Caco-2 (cell line): ENCODE results near the gene LOC128125822. TPM values are rescaled to one million over a fixed set of nuclear protein-coding genes. Genes with fewer than 3 reads are reported as not detected.

Experiments
- BruUV-seq: library from RNA; stranded (reverse); fragments of 400-500 nt; replicated peaks from 2 replicates; lab custom pipeline; 2021; lab: Mats Ljungman, UMichigan
- CTCF ChIA-PET: fragments of 300-600 bp; sonication (Branson Sonifier 250); formaldehyde crosslinking; loops from one replicate; lab custom pipeline; 2022; ENCODE audit warnings: antibody characterized with exemption; lab: Charles Lee
- POLR2A ChIA-PET: fragments of 300-600 bp; sonication (Branson Sonifier 250); formaldehyde crosslinking; loops from one replicate; lab custom pipeline; 2022; ENCODE audit warnings: antibody characterized with exemption; lab: Charles Lee
- DNase-seq, 2 experiments: peaks; one replicate each; pipeline versions ENCODE4 v3.0.0 to v3.0.0-alpha.2; 2020 to 2022
- H3K27me3 ChIP-seq: replicated peaks from 2 replicates; pipeline ENCODE4 v1.6.0; 2011; ENCODE audit warnings: low read length; ENCODE audit not compliant: control insufficient read depth, insufficient read depth
- H3K36me3 ChIP-seq: 2 replicates; pipeline ENCODE4 v1.5.1; 2011; ENCODE audit warnings: low read length; ENCODE audit not compliant: control insufficient read depth, insufficient read depth
- H3K4me1 ChIP-seq: fragments of 250-450 bp; sonication (Bioruptor Pico); 2 replicates; pipeline ENCODE4 v1.5.1; 2020; ENCODE audit warnings: mild to moderate bottlenecking
- H3K4me3 ChIP-seq: 2 replicates; pipeline ENCODE4 v1.5.1; 2011; ENCODE audit warnings: low read depth, mild to moderate bottlenecking, control low read depth, low read length
- H3K9me3 ChIP-seq: fragments of 250-450 bp; sonication (Bioruptor Pico); 2 replicates; pipeline ENCODE4 v1.5.1; 2020; ENCODE audit warnings: mild to moderate bottlenecking, moderate library complexity
- H3K27ac Mint-ChIP-seq: one replicate; pipeline ENCODE4 v1.8.0; 2022; ENCODE audit warnings: mixed read lengths; ENCODE audit not compliant: unreplicated experiment
- H3K27me3 Mint-ChIP-seq: one replicate; pipeline ENCODE4 v1.8.0; 2022; ENCODE audit warnings: mixed read lengths; ENCODE audit not compliant: insufficient read depth, unreplicated experiment
- H3K36me3 Mint-ChIP-seq: one replicate; pipeline ENCODE4 v1.8.0; 2022; ENCODE audit warnings: mild to moderate bottlenecking, mixed read lengths; ENCODE audit not compliant: insufficient read depth, unreplicated experiment
- H3K4me1 Mint-ChIP-seq: one replicate; pipeline ENCODE4 v1.8.0; 2022; ENCODE audit warnings: low read depth, mixed read lengths; ENCODE audit not compliant: unreplicated experiment
- H3K4me3 Mint-ChIP-seq: one replicate; pipeline ENCODE4 v1.8.0; 2022; ENCODE audit warnings: mild to moderate bottlenecking, moderate library complexity, mixed read lengths; ENCODE audit not compliant: unreplicated experiment
- H3K9me3 Mint-ChIP-seq: one replicate; pipeline ENCODE4 v1.8.0; 2022; ENCODE audit warnings: mixed read lengths; ENCODE audit not compliant: unreplicated experiment
- CTCF ChIP-seq, 2 experiments: fragments of 200-600 bp in 1 of 2; IDR thresholded peaks; 1 replicate in 1 of 2; 2 replicates in 1 of 2; pipeline versions ENCODE4 v1.5.1 to v1.8.0; 2011 to 2022; ENCODE audit warnings: antibody characterized with exemption in 1 of 2, control low read depth in 1 of 2, inconsistent platforms in 1 of 2, low read depth in 1 of 2, low read length in 1 of 2, mild to moderate bottlenecking in 1 of 2, moderate library complexity in 1 of 2; ENCODE audit not compliant: insufficient read depth in 1 of 2, severe bottlenecking in 1 of 2, unreplicated experiment in 1 of 2
- intact Hi-C: fragments of 100-400 bp; cut with micrococcal nuclease; formaldehyde crosslinking; loops from one replicate; pipeline ENCODE4 v1.10.0; 2022; ENCODE audit not compliant: unreplicated experiment
- total RNA-seq: library from RNA; stranded (reverse); gene quantifications from 2 replicates; pipeline ENCODE4 v1.2.3, GENCODE V29; 2022

LOC128125822 gene

GRCh38 chr6:63615590-63615989 is 43.3 kb downstream of the LOC128125822 start:
- POLR2A ChIA-PET: no interaction called here
- BruUV-seq: no TSS peak
- intact Hi-C loops: no loop called here
- Mint-ChIP-seq H3K36me3 (no peaks in the 10 kb centered on the region), H3K27ac (no peak overlapping the region), H3K9me3 (no peaks in the 10 kb centered on the region), H3K27me3 (peaks cover 14% of the 10 kb centered on the region), H3K4me3 (no peak overlapping the region), H3K4me1 (no peaks in the 10 kb centered on the region)
- CTCF ChIA-PET: no interaction called here
- TF ChIP-seq CTCF (IDR thresholded peaks at IDR 0.05; ENCODE audit: insufficient read depth in 1 of 2, low read depth in 1 of 2, low read length in 1 of 2, severe bottlenecking in 1 of 2, unreplicated experiment in 1 of 2): no peak
- Histone ChIP-seq H3K36me3 (no peaks in the 10 kb centered on the region), H3K27me3 (no peaks in the 10 kb centered on the region), H3K9me3 (no peaks in the 10 kb centered on the region), H3K4me1 (no peaks in the 10 kb centered on the region), H3K4me3 (no peak overlapping the region)
- no peak for DNase-seq

Other genes with a start within 250 kb of the LOC128125822 start
- 122 and 129 TPM in 2 replicates for gene PTP4A1, start within 50 bp of the LOC128125822 start, total RNA-seq
- gene PHF3, start 63.3 kb downstream of the LOC128125822 start, total RNA-seq: 41.6 and 48.3 TPM in 2 replicates